Upper lobe of left lung (tissue), 6 donors: ENCODE results near the gene ZCWPW1. TPM values are rescaled to one million over a fixed set of nuclear protein-coding genes. Genes with fewer than 3 reads are reported as not detected.

Experiments used
- ATAC-seq, 2 donors: fragments of 200-7000 bp; cut with Tn5 transposase; one replicate each; pipeline ENCODE4 v1.9.1; 2022; ENCODE audit warnings: mild to moderate bottlenecking in 2 of 2, moderate library complexity in 2 of 2; ENCODE audit not compliant: low FRiP score in 2 of 2
- DNase-seq, 2 donors: peaks; one replicate each; pipeline ENCODE4 v3.0.0-alpha.2; 2019 to 2020
- H3K27ac ChIP-seq, 4 donors: fragments of 200-600 bp; sonication (generic); one replicate each; pipeline ENCODE4 v1.5.1; 2016 to 2019
- H3K27me3 ChIP-seq, 4 donors: fragments of 200-600 bp; sonication (generic); one replicate each; pipeline ENCODE4 v1.5.1; 2017 to 2019
- H3K36me3 ChIP-seq, 4 donors: fragments of 200-600 bp; sonication (generic); one replicate each; pipeline ENCODE4 v1.5.1; 2016 to 2019
- H3K4me1 ChIP-seq, 4 donors: fragments of 200-600 bp; sonication (generic); one replicate each; pipeline ENCODE4 v1.5.1; 2018 to 2019
- H3K4me3 ChIP-seq, 4 donors: fragments of 200-600 bp; sonication (generic); one replicate each; pipeline ENCODE4 v1.5.1; 2017 to 2019; ENCODE audit warnings: mild to moderate bottlenecking in 2 of 4, moderate library complexity in 1 of 4
- H3K9me3 ChIP-seq, 4 donors: fragments of 200-600 bp; sonication (generic); one replicate each; pipeline ENCODE4 v1.5.1; 2018 to 2019
- CTCF ChIP-seq, 6 experiments: fragments of 450-650 bp in 4 of 6; fragments of 200-600 bp in 2 of 6; sonication (generic) in 2 of 6; IDR thresholded peaks; one replicate each; pipeline ENCODE4 v1.5.1; 2016 to 2019; ENCODE audit warnings: antibody characterized with exemption in 6 of 6
- EP300 ChIP-seq, 4 donors: sonication (generic); formaldehyde crosslinking; IDR thresholded peaks; one replicate each; pipeline ENCODE4 v1.5.1; 2017; ENCODE audit warnings: antibody characterized with exemption in 4 of 4, control low read depth in 2 of 4
- POLR2A ChIP-seq, 4 donors: fragments of 450-650 bp; IDR thresholded peaks; one replicate each; pipeline ENCODE4 v1.5.1; 2016 to 2017; ENCODE audit warnings: antibody characterized with exemption in 4 of 4, mild to moderate bottlenecking in 2 of 4
- POLR2AphosphoS5 ChIP-seq, 2 donors: sonication (generic); formaldehyde crosslinking; IDR thresholded peaks; one replicate each; pipeline ENCODE4 v1.5.1; 2017; ENCODE audit warnings: antibody characterized with exemption in 2 of 2
- WGBS, 2 donors: methylation state at CpG; one replicate each; pipeline ENCODE4 v1.1.5; 2017 to 2018; 5-methylcytosine and 5-hydroxymethylcytosine counted together
- total RNA-seq, 6 donors: library from RNA; depleted of rRNA in 4 of 6; stranded (reverse); fragments of >200 nt in 4 of 6; gene quantifications; one replicate each; pipeline versions ENCODE4 v1.1.0 to v1.2.1, GENCODE V29; 2016 to 2021
- donor health status: DM: no; HTN: no; CAD: no; lungs with moderate emphysema.
- donor health status: DM: no; HTN: yes; CAD: no; lungs with severe emphysema.

Gene ZCWPW1
- total RNA-seq, 6 donors from 2014 or later: 3.8 to 6.3 (median 5.2) TPM

GRCh38 chr7:100426516-100426915 is 2.0 kb downstream of the ZCWPW1 start:
- H3K9me3 ChIP-seq: peaks cover 0 to 6% (median 0%) of the 10 kb centered on the region in 4 donors
- peaks cover 15 to 22% (median 16%) of the 10 kb centered on the region in 4 donors for H3K4me1 ChIP-seq
- H3K27me3 ChIP-seq: no peaks in the 10 kb centered on the region
- ATAC-seq (no peak), DNase-seq (no peak)
- TF ChIP-seq CTCF (IDR thresholded peaks at IDR 0.05): no peak
- no peak for TF ChIP-seq POLR2AphosphoS5 (IDR thresholded peaks at IDR 0.05)
- no peak for TF ChIP-seq POLR2A (IDR thresholded peaks at IDR 0.05)
- no peak for TF ChIP-seq EP300 (IDR thresholded peaks at IDR 0.05)
- peaks cover 0 to 6% (median 2%) of the 10 kb centered on the region in 4 donors for H3K36me3 ChIP-seq
- no peak overlapping the region for H3K27ac ChIP-seq
- no peak overlapping the region for H3K4me3 ChIP-seq

GRCh38 chr7:100425347-100425746 is 3.2 kb downstream of the ZCWPW1 start:
- 71 to 83% methylated on average over 1 of the region's 1 CpG for WGBS, 2 donors
- H3K36me3 ChIP-seq: no peaks in the 10 kb centered on the region
- no peak overlapping the region for H3K27ac ChIP-seq
- H3K4me1 ChIP-seq: peaks cover 3 to 10% (median 5%) of the 10 kb centered on the region in 4 donors
- no peak overlapping the region for H3K4me3 ChIP-seq
- H3K27me3 ChIP-seq: no peaks in the 10 kb centered on the region
- ATAC-seq (no peak), DNase-seq (no peak)
- peaks cover 0 to 6% (median 0%) of the 10 kb centered on the region in 4 donors for H3K9me3 ChIP-seq
- TF ChIP-seq EP300 (IDR thresholded peaks at IDR 0.05): no peak
- TF ChIP-seq CTCF (IDR thresholded peaks at IDR 0.05): no peak
- TF ChIP-seq POLR2AphosphoS5 (IDR thresholded peaks at IDR 0.05): no peak
- TF ChIP-seq POLR2A (IDR thresholded peaks at IDR 0.05): no peak

- no peak for TF ChIP-seq POLR2A (IDR thresholded peaks at IDR 0.05)
- TF ChIP-seq CTCF (IDR thresholded peaks at IDR 0.05): no peak
- no peak for TF ChIP-seq POLR2AphosphoS5 (IDR thresholded peaks at IDR 0.05)
- TF ChIP-seq EP300 (IDR thresholded peaks at IDR 0.05): no peak
Observed at GRCh38 chr7:100423315-100423714, 5.2 kb downstream of the ZCWPW1 start.

GRCh38 chr7:100419660-100420226 is 8.8 kb downstream of the ZCWPW1 start:
- no peak for TF ChIP-seq POLR2A (IDR thresholded peaks at IDR 0.05)
- no peak for TF ChIP-seq CTCF (IDR thresholded peaks at IDR 0.05)
- TF ChIP-seq EP300 (IDR thresholded peaks at IDR 0.05): no peak
- no peak for TF ChIP-seq POLR2AphosphoS5 (IDR thresholded peaks at IDR 0.05)
- no peaks in the 10 kb centered on the region for H3K9me3 ChIP-seq
- H3K4me3 ChIP-seq: no peak overlapping the region
- no peaks in the 10 kb centered on the region for H3K4me1 ChIP-seq
- no peaks in the 10 kb centered on the region for H3K27me3 ChIP-seq
- 72 to 85% methylated on average over 1 of the region's 1 CpG for whole genome bisulfite sequencing, 2 donors
- ATAC-seq: no peak
- H3K36me3 ChIP-seq: no peaks in the 10 kb centered on the region
- DNase-seq: no peak
- H3K27ac ChIP-seq: no peak overlapping the region

More at GRCh38 chr7:100423315-100423714, 5.2 kb downstream of the ZCWPW1 start:
- DNase-seq: no peak
- Histone ChIP-seq H3K9me3 (no peaks in the 10 kb centered on the region), H3K36me3 (no peaks in the 10 kb centered on the region), H3K4me3 (no peak overlapping the region), H3K27ac (no peak overlapping the region), H3K4me1 (peaks cover 0 to 7% (median 5%) of the 10 kb centered on the region in 4 donors), H3K27me3 (no peaks in the 10 kb centered on the region)
- 85 to 91% methylated on average over 6 of the region's 6 CpGs for WGBS, 2 donors
- ATAC-seq: no peak
